ENCODE data around the gene CAD.

The CAD gene

DNA sequence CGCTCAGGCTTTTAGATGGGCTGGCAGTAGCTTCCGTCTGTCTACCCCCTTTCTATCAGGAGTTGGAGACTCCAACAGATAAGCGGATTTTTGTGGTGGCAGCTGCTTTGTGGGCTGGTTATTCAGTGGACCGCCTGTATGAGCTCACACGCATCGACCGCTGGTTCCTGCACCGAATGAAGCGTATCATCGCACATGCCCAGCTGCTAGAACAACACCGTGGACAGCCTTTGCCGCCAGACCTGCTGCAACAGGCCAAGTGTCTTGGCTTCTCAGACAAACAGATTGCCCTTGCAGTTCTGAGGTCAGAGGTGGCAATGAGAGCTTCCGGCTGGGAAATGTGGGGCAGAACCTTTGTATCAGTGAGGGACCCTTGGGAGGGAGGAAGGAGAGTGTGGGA is 14.8 kb downstream of the CAD start:
- DNase-seq = no peak

DNA sequence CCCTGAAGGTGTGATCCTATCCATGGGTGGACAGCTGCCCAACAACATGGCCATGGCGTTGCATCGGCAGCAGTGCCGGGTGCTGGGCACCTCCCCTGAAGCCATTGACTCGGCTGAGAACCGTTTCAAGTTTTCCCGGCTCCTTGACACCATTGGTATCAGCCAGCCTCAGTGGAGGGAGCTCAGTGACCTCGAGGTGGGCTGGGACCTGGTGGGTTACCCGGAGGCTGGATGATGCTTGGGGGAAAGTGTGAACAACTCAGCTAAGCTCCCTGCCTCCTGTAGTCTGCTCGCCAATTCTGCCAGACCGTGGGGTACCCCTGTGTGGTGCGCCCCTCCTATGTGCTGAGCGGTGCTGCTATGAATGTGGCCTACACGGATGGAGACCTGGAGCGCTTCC is 16.2 kb downstream of the CAD start:
- DNase-seq = no peak

DNA sequence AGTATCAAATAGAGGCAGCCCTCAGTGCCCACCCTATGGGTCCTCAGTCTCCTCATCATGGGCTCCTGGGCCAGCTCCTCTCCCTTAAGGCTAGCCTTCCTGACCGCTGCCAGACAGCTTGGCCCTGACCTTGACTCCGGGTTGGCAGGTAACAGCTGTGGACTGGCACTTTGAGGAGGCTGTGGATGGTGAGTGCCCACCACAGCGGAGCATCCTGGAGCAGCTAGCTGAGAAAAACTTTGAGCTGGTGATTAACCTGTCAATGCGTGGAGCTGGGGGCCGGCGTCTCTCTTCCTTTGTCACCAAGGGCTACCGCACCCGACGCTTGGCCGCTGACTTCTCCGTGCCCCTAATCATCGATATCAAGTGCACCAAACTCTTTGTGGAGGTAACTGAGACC is 19.0 kb downstream of the CAD start:
- DNase-seq = no peak

DNA sequence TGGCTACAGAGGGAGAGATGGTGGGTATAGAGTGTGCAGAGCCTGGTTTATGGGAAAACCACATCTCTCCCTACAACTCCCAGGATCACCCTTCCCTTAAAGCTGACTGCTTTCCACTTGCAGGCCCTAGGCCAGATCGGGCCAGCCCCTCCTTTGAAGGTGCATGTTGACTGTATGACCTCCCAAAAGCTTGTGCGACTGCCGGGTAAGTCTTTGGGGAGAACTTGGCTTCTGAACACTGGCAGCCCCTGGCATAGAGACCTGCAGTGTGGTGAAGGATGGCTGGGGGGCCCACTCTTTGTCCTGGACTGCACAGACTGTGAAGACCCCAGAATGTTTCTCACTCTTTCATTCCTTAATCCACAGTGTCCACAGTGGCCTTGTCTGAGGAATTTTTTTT is 19.5 kb downstream of the CAD start:
- no peak for DNase-seq

DNA sequence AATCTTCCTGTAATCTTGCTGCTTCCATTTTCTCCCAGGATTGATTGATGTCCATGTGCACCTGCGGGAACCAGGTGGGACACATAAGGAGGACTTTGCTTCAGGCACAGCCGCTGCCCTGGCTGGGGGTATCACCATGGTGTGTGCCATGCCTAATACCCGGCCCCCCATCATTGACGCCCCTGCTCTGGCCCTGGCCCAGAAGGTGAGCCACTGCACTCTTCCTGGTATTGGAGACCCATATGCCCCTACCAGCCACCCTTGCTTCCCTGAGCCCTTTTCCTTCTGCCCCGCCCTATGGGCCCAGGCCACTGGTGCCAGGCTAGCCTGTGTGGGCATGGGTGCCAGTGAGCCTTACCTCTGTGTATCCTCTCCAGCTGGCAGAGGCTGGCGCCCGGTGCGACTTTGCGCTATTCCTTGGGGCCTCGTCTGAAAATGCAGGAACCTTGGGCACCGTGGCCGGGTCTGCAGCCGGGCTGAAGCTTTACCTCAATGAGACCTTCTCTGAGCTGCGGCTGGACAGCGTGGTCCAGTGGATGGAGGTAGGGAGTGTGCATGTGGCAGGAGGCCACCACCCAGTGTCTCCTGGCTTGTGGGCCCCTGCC is 20.3 kb downstream of the CAD start:
- no peak for DNase-seq

DNA sequence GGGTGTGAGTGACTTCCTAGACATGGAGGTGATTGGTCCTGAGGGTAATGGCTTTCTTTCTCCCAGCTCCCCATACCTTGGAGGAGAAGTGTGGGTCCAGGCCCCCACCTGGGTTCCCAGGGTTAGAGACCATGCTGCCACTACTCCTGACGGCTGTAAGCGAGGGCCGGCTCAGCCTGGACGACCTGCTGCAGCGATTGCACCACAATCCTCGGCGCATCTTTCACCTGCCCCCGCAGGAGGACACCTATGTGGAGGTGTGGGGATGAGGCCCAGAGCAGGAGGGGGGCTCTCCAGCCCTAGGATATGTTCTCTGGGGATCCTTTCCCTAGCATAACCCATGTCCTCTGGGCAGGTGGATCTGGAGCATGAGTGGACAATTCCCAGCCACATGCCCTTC is 21.8 kb downstream of the CAD start:
- DNase-seq = no peak

DNA sequence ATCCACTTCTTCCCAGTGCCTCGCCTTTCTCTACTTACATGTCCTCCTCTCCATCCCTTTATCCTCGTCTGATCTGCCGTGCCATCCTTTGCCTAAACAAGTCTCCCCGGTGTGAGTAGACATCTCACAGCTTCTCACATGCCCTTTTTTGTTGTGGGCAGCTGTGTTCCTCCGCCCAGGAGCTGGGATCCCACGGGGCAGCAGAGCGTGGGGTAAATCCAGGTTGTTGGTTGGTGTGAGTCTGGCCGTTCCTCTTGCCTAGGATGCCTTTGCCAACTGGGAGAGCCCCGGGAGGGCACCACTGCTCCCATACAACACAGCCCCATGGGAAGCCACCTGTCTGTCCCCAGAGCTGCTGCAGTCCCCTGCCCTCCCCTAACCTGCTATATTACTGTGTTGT is 23.2 kb downstream of the CAD start:
- DNase-seq = no peak

DNA sequence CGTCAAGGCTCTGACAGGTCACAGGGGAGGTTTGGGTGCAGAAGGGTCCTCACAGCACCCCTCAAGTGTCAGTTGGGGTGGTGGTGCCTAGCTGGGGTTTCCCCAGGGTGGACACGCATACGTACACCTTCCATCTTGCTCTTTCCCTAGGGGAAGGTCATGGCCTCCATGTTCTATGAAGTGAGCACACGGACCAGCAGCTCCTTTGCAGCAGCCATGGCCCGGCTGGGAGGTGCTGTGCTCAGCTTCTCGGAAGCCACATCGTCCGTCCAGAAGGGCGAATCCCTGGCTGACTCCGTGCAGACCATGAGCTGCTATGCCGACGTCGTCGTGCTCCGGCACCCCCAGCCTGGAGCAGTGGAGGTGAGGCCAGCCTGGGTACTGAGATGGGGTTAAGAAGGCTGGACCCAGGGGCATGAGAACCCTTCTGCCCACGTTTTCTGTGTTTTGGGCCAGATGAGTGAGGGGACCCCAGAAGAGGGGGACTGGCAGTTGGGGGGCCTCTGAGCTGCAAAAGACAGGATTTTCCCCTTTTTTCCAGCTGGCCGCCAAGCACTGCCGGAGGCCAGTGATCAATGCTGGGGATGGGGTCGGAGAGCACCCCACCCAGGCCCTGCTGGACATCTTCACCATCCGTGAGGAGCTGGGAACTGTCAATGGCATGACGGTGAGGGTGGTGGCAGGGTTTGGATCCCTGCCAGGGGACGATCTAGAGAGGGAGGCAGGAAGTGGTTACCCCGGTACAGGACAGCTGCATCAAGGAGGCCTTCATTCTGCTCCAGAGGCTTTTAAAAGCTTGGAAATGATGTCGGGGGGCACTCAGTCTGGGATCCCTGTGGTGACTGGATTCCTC is 24.8 kb downstream of the CAD start:
- DNase-seq = no peak

DNA sequence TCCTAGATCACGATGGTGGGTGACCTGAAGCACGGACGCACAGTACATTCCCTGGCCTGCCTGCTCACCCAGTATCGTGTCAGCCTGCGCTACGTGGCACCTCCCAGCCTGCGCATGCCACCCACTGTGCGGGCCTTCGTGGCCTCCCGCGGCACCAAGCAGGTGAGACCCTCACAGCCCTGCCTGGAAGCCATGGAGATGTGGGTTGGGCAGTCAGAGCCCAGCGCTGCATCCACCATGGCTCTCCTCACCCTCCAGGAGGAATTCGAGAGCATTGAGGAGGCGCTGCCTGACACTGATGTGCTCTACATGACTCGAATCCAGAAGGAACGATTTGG is 25.4 kb downstream of the CAD start:
- DNase-seq = no peak

DNA sequence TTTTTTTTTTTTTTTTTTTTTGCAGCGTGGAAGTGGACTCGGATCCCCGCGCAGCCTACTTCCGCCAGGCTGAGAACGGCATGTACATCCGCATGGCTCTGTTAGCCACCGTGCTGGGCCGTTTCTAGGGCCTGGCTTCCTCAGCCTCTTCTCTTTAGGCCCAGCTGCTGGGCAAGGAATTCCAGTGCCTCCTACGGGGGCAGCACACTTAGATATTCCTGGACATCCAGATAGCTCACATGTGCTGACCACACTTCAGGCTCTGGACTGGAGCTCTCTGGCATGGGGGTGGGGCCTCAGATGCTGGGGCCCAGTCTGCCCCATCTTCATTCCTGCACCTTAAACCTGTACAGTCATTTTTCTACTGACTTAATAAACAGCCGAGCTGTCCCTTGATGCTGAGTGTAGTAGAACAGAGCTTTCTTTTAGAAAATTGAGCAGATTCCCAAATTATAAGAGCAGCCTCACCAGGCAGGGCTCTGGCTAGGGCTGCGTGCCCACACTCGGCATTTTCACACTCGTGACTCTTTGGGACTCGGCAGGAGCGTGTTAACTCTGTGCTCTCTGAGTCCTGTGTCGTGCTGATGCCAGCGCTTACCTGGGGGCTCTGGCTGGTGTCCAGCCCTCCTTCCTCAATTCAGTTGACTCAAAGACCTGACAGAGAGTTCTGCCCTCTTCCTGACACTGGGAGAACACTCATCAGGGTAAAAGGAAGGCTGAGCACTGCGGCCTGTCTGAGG is 26.4 kb downstream of the CAD start:
- DNase-seq = no peak

DNA sequence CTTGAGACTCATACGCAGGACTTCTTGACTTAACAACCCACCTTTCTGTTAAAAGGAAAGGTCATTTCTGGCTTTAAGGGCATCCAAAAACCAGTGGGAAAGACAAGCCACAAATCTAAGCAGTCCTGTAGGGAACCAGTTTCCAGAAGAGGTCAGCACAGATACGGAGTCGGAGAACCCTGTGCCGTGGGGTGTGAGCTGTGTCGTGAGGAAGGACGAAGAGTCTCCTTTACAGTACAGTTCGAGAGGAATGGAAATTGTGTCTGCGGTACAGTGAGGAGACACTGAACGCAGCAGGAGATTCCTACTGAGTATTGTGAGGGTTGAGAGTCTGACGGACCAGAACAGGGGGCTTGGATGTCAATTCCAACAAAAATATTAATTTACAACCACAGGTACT is 27.9 kb downstream of the CAD start:
- no peak for DNase-seq

DNA sequence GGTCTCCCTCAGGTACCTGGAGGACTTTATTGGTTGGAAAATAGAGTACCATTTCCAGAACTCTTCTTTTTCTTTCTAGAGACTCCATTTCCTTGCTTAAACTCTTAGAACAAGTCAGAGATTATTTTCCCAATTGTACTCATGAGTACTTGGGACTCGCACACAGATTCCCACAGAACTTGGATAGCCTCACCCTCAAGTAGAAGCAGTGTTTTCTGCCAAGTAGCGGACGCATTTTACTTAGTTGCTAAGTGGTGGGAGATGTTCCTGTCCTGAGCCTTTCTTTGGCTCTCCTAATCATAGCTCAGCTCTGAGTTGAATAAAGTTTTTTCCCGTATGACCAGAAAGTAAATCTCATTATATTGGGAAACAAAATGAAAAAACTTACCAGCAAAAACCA is 28.5 kb downstream of the CAD start:
- DNase-seq = no peak

DNA sequence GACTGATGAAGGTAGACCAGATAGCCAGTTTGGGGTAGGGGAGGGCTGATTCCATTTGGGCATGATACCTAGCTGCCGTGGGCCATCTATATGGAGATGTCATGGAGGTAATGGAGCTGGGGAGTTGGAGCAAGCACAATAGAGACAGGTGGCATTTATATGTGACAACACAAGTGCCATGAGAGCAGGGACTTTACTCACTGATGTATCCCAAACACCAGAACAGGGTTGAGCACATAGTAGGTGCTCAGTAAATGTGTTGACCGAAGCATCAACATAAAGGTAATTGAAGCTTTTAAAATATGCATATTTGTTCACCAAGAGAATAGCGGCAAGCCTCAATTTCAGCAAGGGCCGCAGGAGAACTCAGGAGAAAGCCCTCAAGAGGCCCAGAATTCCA is 30.7 kb downstream of the CAD start:
- DNase-seq = no peak

DNA sequence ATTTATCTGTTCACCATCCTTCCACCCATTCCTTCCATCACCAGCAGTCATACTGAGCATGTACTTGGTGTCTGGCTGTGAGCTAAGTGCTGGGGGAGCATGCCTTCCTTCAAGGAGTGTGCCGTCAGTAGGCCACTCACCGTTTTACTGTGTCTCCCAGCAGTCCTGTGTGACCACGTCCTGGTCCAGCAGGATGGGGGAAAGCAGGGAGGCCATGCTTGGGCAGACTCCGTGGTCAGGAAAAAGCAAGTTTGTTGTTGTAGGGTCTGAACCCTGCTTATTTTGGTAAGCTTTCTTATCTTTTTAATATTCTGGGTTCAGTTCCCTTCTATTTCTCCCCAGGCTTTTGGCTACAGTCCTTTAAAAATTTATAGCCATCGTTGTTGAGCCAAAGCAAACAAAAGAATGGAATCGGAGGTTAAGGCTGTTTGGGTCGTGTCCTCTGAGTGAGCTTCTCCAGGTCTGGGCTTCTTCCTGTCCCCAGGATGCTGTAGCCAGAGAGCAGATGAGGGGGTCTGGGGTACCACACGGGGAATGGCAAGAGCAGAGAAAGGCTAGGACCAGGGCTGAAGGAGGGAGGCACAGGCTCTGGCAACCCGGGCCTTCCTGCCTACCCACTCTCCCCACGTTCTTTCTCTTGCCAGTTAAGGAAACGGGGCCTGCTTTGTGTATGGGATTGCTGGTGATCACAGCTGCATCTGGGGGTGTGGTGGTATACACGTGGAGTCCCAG is 32.2 kb downstream of the CAD start:
- no peak for DNase-seq

DNA sequence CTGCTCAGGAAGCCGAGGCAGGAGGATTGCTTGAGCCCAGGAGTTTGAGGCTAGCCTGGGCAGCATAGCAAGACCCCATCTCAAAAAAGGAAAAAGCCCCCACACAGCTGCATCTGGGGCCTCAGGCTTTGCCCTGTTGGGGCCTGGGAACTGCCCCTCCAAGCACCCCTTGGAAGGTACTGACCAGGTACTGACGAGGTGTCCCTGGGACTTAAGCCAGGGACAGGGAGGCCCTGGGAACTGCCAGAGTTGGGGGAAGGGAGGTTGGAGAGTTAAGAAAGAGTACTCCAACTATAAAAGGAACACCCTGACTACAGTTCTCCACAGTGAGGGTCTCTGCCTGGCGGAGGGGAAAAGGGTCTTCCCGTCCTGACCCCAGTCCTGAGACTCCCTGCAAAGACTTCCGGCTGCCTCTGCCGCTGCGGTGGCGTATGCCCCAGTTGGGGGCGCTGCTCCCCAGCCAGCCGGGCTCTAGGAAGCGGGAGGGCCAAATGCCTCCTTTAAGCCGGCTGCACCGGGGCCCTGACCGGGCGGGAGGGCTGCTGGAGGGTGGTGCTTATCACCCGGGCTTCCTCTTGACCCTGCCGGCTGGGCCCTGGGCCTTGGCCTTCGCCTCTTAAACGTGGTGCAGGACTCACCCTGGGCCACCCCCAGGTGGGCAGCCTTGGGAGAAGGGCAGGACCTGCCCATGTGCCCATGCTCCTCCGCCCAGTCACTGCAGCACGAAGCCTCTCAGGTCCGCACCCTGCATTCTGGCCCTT is 32.9 kb downstream of the CAD start:
- no peak for DNase-seq

DNA sequence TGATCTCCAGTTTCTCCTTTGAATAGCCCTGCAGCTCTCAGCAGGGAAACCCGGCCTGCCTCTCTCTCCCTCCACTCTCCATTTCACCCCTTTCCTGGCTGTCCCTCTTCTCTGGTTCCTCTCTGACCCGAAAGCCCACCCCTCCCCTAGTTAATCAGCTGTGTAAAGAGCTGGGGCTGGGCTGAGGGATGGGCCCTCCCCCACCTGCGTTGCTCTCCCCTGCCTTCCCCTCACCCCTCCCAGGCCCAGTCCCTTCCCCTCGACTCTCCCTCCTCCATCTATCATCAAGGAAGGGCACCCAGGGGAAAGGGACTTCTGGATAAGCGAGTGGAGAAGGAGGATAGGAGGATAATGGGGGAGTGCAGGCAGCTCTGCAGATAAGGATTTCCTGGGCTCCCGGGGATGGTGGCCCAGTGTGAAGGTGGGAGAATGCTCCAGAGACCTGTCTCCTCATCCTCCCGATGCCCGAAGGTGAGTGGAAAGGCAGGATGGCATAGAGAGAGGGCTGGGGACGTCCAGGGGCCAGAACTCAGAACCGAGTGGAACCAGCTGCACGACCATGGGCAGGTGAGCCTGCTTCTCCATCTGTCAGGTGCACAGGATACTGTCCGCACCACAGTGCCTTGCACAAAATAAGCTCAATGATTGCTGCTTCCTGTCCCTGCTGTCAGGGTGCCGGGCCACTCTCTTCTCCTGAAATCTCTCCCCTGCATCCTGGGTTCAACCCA is 33.6 kb downstream of the CAD start:
- DNase-seq = no peak

DNA sequence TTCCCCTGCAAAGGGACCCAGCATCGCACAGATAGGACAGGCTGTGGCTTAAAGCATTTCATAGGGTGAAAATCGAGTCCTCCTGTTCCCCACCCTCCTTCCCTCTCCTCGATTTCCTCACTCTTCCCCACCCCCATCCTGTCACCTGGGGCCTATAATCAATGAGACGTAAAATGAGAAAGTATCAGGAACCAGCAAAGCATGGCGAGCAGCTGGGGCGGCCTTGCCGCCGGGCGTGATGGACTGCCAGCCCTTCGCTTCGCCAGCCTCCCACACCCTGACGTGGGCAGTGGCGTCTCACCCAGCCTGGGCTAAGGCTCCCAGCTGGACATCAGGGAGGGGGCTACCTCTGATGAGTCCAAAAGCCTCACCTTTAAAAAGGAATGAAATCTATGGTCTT is 34.6 kb downstream of the CAD start:
- no peak for DNase-seq

DNA sequence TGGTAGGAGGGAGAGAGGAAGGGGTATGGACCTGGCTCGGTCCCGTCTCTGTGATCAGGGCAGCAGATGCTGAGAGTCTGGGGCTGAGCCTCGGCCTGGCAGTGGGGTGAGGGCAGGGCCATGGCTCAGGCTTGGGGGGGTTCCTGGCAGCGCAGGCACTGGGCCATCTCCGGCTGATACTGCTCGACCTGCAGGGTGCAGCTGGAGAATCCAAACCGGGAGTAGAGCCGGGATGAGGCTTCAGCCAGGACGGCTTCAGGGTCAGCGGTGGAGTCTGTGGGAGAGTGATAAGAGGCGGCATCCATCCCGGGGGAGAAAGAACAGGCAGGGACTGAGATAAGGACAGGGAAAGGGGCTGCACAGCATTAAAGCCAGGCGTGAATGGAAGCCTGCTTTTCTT is 38.0 kb downstream of the CAD start:
- no peak for DNase-seq

DNA sequence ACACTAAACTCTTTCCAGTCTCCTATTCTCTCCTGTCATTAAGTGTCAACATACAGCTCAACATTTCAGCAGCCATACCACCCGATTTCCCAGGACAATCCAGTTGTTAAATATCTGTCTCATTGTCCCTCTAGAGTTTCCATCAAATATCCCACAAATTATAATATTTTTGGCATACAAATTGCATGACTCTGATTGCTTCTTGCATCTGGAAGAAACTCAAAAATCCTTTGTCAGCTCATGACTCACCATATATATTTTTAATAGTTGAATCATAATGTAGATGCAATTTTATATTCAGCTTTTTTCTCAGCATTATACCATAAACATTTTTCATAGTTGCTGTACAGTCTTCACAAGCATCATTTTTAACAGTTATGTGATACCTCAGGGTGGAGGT is 38.5 kb downstream of the CAD start:
- no peak for DNase-seq

DNA sequence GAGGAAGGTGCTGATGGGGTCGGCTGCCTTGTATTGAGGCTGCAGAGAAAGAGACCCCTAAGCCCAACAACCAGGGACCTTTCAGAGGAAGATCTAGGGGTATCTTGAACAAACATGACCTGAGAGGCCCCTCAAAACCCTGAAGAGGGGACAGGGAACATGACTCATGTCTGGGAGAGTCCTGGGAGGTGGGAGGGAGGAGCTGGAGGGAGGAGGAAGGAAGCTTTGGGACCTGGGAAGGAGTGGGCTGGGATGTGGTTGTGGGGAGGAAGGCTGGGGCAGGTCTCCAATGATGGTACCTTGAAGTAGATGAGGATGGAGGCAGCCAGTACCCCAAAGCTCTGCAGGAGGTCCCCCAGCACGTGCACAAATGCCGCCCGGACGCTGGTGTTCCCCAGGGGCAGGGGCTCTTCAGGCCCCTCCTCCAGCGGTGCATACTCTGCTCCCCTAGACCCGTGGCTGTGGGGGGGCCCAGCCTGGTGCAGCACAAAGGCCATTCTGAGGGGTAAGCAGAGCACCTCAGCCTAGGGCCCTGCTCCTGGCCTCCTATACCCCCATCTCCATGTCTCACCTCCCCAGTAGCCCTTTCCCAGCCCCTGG is 39.8 kb downstream of the CAD start:
- no peak for DNase-seq

DNA sequence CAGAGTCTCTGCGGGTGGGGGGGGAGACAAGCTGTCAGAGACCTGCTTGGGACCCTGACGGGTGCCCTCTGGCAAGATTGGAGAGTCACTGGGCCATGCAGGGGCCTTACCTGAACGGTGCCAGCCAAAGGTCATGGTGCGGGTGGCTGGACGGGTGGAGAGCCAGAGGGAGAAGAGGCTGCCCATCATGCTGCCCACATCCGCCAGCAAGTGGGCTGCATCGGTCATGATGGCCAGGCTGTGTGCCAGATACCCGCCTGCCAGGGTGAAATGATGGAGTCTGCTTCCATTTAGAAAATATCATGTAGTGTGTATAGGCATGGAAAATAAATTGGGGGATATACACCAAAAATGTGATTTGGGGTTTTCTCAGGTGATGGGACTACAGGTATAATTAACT is 40.9 kb downstream of the CAD start:
- no peak for DNase-seq
